Testis (tissue), 2 donors: Measurements from ENCODE around the gene MDM1.

Source experiments
- POLR2A ChIP-seq: fragments of 450-650 bp; IDR thresholded peaks from one replicate; pipeline ENCODE4 v1.6.1; 2017; ENCODE audit warnings: antibody characterized with exemption, mild to moderate bottlenecking, moderate library complexity
- TF ChIP-seq, protein P1 (sequence below), 3 experiments: fragments of 450-650 bp in 2 of 3; fragments of 200-600 bp in 1 of 3; sonication (generic) in 1 of 3; IDR thresholded peaks; one replicate each; pipeline ENCODE4 v1.5.1; 2016 to 2019; ENCODE audit warnings: antibody characterized with exemption in 3 of 3, mild to moderate bottlenecking in 2 of 3, moderate library complexity in 1 of 3

DNA sequence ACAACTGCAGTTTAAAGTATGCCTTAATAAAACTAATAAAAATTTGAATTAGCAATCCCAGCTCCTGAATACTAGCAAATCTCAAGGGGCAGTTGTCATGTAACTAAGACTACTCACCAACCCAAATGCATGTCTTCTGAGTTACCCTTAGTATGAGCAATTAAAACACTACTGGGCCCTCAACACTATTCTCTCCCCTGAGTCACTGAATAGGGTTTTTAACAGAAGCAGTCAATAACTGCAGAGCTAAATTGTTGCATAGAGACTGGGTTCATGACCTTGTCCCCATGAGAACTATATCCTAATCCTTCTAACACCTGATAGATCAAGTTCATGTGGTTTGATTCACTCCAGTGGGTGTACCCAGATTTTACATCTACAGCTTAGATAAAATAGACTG, 38.8 kb downstream of the MDM1 start:
- TF ChIP-seq POLR2A: no peak
- TF ChIP-seq, protein P1, sequence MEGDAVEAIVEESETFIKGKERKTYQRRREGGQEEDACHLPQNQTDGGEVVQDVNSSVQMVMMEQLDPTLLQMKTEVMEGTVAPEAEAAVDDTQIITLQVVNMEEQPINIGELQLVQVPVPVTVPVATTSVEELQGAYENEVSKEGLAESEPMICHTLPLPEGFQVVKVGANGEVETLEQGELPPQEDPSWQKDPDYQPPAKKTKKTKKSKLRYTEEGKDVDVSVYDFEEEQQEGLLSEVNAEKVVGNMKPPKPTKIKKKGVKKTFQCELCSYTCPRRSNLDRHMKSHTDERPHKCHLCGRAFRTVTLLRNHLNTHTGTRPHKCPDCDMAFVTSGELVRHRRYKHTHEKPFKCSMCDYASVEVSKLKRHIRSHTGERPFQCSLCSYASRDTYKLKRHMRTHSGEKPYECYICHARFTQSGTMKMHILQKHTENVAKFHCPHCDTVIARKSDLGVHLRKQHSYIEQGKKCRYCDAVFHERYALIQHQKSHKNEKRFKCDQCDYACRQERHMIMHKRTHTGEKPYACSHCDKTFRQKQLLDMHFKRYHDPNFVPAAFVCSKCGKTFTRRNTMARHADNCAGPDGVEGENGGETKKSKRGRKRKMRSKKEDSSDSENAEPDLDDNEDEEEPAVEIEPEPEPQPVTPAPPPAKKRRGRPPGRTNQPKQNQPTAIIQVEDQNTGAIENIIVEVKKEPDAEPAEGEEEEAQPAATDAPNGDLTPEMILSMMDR (IDR thresholded peaks at IDR 0.05): no peak
